Activated CD4-positive, alpha-beta T cell treated with anti-CD3 and anti-CD28 coated beads for 1 hour (primary cell): ENCODE results near the gene COPS4.
"Not testable (repeated sequence)": the region's sequence is repeated elsewhere in the genome, so short reads cannot be mapped to it uniquely, and the experiment has no call there.

Experiments
- DNase-seq: peaks from one replicate; pipeline ENCODE4 v3.0.0-alpha.2; 2020

COPS4 gene

DNA sequence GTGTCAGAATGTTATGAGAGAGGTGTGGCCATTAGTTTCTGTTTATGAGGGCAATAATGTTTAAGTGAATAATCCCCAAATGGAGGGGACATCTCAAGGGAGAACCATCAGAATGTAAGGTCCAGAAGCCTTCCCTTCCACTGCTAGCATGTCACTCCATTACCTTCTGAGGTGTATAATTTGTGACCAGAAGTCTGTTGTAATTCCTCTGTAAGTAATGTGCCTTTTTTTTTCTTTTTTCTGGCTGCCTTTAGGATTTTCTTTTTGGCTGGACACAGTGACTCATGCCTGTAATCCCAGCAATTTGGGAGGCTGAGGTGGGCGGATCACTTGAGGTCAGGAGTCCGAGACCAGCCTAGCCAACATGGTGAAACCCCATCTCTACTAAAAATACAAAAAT lies 10.8 kb upstream of the COPS4 start:
- DNase-seq, result no peak

DNA sequence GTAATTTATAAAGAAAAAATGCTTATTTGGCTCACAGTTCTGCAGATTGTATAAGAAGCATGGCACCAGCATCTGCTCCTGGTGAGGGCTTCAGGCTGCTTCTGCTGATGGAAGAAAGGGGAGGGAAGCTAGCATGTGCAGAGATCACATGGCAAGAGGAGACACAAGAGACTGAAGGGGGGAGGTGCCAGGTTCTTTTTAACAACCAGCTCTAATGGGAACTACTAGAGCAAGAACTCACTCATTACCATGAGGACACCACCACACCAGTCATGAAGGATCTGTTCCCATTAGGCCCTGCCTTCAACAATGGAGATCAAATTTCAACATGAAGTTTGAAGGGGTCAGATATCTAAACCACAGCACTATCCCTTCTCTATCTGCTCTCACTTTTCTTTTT lies 9.4 kb upstream of the COPS4 start:
- no peak for DNase-seq

DNA sequence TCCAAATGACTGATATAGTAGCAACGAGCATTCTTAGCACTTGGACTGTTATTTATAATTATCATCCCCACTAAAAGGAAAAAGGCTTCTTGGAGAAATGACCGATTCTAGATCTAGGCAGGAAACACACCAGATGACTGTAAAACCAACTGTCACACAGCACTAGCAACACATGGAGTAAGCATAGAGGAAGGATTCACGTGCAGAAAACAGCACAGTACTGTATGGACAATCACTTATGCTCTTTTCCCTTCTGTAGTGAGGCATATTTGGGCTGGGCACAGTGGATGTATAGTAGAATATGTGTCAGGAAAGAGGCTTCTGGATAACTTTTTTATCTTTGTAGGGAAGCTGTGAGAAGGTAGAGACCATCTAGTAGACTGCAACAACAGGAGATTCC lies 6.0 kb upstream of the COPS4 start:
- no peak for DNase-seq

GRCh38 chr4:83029688-83030087 lies 5.3 kb upstream of the COPS4 start:
- no peak for DNase-seq

DNA sequence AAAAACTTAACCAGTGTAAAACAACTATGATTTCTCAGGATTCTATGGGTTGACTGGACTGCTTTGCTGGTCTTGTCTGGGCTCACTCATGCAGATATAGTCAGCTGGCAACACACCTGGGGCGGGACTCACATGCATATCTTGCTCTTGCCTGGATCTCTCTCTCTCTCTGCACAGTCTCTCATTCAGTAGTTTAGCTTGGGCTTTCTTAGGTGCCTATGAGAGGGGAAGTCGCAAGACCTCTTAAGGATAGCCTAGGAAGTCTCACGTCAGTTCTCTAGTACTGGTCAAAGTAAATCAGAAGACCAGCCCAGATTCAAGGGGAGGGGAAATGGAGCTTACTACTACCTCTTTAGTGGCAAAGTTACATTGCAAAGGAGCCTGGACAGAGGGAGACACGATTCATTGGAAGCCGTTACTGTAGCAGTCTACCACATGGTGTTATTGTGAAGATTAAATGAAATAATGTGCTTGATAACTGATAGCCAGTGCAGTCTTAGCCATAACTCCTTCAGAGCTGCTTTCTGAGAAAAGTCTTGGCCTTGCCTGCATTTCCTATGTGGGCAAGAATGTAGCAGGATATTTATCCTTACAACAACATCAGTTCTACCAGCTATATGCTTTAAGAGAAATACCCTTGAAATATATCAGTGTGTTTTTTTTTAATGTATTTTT lies 2.1 kb downstream of the COPS4 start:
- no peak for DNase-seq

DNA sequence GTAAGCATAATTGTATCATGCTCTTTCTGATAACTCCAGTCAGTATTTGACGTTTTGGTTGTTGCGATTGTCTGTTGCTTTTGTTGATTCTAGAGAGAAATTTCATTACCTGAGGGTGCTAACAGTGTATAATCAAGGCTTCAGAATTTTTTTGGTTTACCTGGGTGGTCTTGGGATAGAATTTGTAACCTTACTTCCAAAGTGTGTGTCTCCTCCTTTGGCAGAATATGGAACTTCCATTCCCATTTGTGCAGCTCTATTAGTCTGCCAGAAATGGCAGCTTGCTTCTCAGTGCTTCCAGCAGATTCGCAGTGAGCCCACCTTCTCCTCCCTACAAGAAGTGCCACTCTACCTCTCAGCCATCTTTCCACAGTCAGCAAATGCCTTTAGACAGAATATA lies 5.3 kb downstream of the COPS4 start:
- DNase-seq, result no peak

GRCh38 chr4:83043157-83043556 lies 8.2 kb downstream of the COPS4 start:
- not testable (repeated sequence) for DNase-seq

DNA sequence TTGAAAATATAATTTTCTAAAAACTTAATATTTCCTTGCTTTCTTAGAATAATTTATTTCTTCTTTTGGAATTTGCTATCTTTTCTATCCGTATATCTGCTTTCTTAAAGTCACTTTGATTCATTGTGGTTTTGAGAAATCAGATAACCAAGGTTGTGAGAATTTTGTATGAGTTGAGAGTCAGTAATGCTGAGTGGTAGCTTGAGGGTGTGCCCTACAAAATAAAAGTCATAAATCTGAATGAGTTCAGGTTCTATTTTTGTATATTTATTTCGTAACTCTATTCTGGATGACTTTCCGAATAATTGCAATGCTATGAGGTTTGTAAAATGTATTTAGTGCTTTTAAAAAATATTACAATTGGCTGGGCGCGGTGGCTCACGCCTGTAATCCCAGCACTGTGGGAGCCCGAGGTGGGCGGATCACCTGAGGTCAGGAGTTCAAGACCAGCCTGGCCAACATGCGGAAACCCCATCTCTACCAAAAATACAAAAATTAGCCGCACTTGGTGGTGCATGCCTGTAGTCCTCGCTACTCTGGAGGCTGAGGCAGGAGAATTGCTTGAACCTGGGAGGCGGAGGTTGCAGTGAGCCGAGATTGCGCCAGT lies 8.9 kb downstream of the COPS4 start:
- no peak for DNase-seq

DNA sequence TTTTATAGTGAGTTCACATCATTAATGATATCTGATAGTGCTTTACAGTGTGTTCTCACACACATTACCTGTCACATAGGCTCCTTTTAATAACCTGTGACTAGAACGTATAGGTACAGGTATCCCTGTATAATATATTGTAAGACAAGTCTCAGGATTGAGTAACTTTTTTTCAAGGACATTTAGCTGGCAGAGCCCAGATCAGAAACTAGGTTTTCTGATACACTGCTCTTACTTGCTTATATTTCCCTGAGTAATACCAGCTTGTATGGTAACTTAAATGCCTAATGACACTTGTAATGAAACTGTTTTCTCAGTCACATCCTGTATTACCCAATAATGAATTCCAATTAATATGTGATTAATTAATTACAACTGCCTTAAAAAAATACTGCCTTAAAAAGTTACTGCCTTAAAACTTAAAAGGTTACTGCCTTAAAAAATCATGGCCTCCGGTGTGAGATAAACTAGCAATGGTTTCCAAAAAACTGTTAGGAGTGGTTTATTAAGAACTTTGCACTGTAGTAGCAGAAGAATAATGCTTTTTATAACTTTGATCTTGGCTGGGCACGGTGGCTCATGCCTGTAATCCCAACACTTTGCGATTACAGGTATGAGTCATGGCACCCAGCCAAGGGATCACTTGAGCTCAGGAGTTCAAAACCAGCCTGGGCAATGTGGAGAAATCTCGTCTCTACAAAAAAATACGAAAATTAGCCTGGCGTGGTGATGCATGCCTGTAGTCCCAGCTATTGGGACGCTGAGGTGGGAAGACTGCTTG lies 11.9 kb downstream of the COPS4 start:
- DNase-seq, result no peak

- not testable (repeated sequence) for DNase-seq
Measured at GRCh38 chr4:83048781-83049180, 13.8 kb downstream of the COPS4 start.

DNA sequence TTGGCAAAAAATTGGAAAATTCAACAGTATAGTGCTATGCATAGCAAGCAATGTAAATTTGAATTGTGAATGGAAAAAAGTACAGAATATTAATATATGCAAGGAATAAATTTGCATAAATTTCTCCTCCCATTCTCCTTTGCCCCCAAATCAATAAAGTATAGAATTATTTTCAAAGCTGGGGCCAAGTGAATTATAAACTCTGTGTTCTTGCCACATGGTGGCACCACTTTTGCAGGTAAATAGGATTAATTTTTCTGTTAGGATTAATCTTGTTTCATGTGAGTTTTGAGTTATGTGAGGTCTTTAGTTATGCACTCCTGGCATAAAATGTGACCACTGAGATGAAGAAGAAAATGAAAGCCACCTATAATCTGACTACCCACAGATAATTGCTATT lies 19.9 kb downstream of the COPS4 start:
- DNase-seq, result no peak

- no peak for DNase-seq
Measured at GRCh38 chr4:83062739-83063138, 27.8 kb downstream of the COPS4 start.

DNA sequence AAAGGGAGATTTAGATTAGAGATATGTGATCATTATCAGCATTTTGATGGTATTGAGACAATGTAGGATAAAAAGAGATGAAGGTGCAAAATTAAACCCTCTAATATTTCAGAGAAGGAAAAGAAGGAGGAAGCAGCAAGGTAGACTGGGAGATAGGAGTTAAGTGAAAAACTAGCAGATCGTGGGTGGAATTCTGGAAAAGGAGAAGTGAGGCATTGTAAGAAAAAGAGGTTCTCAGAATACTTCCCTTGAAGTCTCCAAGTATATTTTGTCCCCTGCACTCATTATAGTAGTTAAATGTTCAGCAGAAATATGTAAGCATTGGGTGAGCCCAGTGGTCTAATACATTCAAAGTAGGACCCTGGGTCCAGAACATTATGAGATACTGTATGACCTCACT lies 30.3 kb downstream of the COPS4 start:
- DNase-seq, result no peak

- DNase-seq, result no peak
Measured at GRCh38 chr4:83067058-83067639, 32.2 kb downstream of the COPS4 start.

DNA sequence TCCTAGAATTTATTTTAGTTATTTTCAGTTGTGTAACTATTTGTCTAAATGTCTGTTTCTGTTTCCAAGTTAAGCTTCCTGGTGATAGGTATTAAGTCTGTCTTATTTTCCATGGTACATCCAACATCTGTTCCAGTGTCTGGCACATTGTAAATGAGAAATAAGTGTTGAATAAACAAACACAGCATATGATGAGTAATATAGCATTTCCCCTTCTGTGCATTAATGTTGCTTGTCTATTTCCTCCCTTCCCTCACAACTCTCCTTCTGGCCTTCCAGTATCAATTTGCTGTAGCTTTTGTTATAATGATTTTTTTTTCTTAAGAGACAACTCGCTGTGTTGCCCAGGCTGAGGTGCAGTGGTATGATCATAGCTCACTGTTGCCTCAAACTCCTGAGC lies 36.1 kb downstream of the COPS4 start:
- no peak for DNase-seq

DNA sequence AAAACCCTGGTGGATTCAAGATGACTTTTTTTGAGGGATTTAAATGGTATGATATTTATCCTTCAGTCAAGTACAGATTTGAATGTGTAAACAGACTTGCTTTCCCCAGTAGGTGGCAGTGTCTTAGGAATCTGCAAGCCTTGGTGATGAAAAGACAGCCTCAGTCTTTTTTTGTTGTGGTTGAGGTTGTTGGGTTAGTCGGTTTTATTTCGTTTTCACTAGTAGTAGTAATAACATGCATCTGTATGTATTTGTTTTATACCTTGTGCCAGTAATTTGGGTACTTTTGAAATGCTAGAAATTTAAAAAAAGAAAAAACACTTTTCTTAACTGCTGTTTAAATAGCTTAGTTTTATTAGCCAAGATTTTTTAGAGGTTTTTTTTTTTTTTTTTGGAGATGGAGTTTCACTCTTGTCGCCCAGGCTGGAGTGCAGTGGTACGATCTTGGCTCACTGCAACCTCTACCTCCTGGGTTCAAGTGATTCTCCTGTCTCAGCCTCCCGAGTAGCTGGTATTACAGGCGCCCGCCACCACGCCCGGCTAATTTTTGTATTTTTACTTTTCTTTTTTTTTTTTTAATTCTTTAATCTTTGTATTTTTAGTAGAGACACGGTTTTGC lies 39.2 kb downstream of the COPS4 start:
- DNase-seq, result no peak

DNA sequence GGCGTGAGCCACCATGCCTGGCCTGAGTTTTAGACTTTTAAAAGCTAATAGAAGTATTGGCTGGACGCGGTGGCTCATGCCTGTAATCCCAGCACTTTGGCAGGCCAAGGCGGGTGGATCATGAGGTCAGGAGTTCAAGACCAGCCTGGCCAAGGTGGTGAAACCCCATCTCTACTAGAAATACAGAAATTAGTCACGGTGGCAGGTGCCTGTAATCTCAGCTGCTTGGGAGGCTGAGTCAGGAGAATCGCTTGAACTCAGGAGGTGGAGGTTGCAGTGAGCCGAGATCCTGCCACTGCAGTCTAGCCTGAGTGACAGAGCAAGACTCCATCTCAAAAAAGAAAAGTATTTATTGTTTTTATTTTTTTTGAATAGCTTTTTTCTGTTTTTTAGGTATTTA lies 39.8 kb downstream of the COPS4 start:
- not testable (repeated sequence) for DNase-seq

DNA sequence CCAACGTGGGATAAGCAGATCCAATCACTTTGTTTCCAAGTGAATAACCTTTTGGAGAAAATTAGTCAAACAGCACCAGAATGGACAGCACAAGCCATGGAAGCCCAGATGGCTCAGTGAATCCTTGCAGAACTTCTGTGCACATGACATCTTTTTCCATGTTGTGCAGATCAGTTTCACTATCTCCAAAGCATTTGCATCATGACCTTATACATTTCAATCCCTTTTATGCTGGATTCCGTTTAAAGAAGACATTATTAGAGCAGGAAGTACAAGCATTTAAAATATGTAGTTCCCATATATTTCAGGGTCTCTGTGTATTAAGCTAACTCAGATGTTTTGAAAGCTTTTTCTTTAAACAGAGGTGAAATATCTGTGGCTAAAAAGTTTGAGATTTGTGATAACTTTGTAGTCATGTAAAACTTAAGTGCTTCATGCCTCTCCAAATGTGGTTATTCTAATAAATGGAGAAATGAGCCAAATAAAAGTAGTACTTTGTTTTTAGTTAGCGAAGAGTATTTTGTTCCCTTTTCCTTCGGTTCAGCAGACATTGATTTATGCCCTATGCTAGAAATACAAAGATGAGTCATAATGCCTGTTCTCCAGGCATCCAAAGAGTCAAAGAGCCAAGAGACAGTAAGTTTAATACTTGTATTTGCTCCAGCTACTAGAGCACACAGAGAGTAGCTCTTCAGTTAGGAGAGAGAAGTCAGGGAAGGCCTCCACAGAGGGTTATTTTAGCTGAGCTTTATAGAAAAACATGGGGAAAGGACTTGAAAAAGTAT lies 40.5 kb downstream of the COPS4 start:
- DNase-seq, result no peak

DNA sequence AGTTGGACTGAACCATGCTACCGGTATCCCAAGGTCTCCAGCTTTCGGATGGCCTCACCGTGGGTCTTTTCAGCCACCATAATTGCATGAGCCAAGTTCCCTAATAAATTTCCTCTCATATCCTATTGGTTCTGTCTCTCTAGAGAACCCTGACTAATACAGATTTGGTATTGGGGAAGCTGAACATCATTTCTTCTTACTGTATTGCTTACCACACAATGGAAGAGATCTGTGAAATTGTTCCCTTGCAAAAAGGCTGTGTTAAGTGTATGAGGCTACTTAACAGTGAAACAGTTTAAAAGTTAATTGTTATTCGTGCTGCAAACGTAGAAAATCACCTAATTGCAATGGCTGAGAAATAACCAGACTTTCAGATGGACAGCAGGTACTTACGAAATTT lies 45.6 kb downstream of the COPS4 start:
- no peak for DNase-seq

DNA sequence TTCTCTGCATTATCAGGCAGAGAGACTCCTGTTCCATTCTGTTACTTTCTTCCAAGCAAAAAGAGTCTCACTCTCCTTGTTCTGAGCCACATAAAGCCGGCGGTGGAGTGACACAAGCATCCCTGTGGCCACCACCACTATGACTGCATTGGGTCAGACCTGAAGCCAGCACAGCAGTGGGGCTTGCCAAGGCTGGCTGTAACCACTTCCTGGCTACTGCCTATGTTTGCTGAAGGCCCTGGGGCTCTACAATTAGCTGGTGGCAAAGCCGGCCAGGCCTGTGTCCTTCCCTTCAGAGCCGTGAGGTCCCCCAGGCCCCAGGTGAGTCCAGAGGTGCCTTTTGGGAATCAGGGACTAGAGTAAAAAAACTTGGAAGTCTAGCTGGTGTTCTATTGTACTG lies 47.8 kb downstream of the COPS4 start:
- no peak for DNase-seq

GRCh38 chr4:83083925-83084475 lies 49.0 kb downstream of the COPS4 start:
- DNase-seq, result peak; percentile 40

DNA sequence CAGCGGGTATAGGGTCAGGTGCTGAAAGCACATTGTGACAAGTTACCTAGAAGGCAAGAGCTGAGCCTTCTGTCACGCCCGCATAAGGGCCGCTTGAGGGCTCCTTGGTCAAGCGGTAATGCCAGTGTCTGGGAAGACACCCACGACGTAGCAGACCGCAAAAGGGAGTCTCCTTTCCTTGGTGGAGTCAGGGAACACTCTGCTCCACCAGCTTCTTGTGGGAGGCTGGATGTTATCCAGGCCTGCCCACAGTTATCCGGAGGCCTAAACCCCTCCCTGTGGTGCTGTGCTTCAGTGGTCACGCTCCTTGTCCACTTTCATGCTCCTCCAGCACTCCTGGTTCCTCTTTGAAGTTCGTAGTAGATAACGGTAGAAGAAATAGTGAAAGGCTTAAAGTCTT lies 50.0 kb downstream of the COPS4 start:
- not testable (repeated sequence) for DNase-seq
